Vagina (tissue), 2 donors: ENCODE data around the gene SCN3A.

Source experiments
- CTCF ChIP-seq, 3 experiments: fragments of 450-650 bp in 2 of 3; fragments of 200-600 bp in 1 of 3; sonication (generic) in 1 of 3; IDR thresholded peaks; one replicate each; pipeline ENCODE4 v1.5.1; 2017 to 2019; ENCODE audit warnings: antibody characterized with exemption in 3 of 3, mild to moderate bottlenecking in 2 of 3, moderate library complexity in 2 of 3
- POLR2A ChIP-seq, 2 donors: fragments of 450-650 bp; IDR thresholded peaks; one replicate each; pipeline ENCODE4 v1.6.1; 2017; ENCODE audit warnings: antibody characterized with exemption in 2 of 2, mild to moderate bottlenecking in 2 of 2, moderate library complexity in 2 of 2
- POLR2AphosphoS5 ChIP-seq, 2 donors: sonication (generic); formaldehyde crosslinking; IDR thresholded peaks; one replicate each; pipeline ENCODE4 v1.9.0; 2017; ENCODE audit warnings: antibody characterized with exemption in 2 of 2, mild to moderate bottlenecking in 2 of 2, low read depth in 1 of 2; ENCODE audit not compliant: insufficient read depth in 1 of 2

DNA sequence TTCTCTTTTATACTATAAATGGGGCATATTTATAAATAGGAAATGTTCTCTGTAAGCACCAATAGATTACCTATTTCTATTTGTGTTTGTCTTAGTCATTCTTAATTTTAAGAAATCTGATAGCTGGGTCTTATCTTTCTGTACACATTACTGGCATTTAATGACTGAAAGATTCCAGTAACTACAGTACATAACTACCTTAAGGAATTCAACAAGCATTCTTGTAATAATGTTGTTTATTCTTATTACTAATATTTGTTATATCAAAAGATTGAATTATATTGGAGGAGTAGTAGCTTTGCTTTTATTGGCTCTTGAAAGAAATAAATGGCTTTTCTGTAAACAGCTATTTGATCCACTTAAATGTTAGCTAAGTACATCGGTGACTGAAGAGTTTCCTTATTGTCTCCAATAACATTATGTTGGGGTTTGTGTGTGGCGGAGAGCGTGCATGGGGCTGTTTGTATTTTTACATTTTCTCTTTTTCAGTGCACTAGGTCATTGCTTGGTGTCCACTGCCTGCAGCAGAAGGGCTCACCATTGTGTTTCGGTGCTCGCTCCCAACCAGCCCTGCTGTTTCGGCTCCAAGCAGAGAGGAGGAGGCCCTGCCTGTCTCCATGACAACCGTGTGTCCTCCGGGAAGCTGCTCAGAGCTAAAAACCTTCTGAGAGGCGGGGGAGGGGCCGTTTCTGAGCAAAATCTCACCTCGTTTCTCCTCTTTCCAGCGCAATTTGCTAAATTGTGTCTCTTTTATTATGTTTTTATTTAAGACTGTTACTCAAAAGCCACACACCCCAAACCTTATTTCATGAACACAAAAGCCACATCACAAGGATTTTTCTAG lies 136.0 kb downstream of the SCN3A start:
- no peak for TF ChIP-seq CTCF (IDR thresholded peaks at IDR 0.05)
- no peak for TF ChIP-seq POLR2AphosphoS5 (IDR thresholded peaks at IDR 0.05; ENCODE audit: insufficient read depth in 1 of 2, low read depth in 1 of 2)
- no peak for TF ChIP-seq POLR2A (IDR thresholded peaks at IDR 0.05)
